H9 (cell line): ENCODE data around the gene RAB22A. TPM values are rescaled to one million over a fixed set of nuclear protein-coding genes. Genes with fewer than 3 reads are reported as not detected.

Experiments
- DNase-seq: peaks from one replicate; pipeline ENCODE4 v3.0.0-alpha.2; 2017
- H2AFZ ChIP-seq: one replicate; pipeline ENCODE4 v1.6.1; 2013; ENCODE audit warnings: mild to moderate bottlenecking, low read length, control low read depth, moderate library complexity
- H2AK5ac ChIP-seq: 2 replicates; pipeline ENCODE4 v1.6.1; 2013; ENCODE audit warnings: low read length, control low read depth, mixed read lengths; ENCODE audit not compliant: insufficient read length
- H2BK120ac ChIP-seq: one replicate; pipeline ENCODE4 v1.6.1; 2013; ENCODE audit warnings: low read depth, mild to moderate bottlenecking, low read length, control low read depth, inconsistent platforms; ENCODE audit not compliant: poor library complexity, severe bottlenecking
- H2BK12ac ChIP-seq: 2 replicates; pipeline ENCODE4 v1.6.1; 2013; ENCODE audit warnings: low read length, control low read depth, mixed read lengths, low read depth; ENCODE audit not compliant: insufficient read length
- H2BK15ac ChIP-seq: 2 replicates; pipeline ENCODE4 v1.6.1; 2013; ENCODE audit warnings: low read depth, low read length, control low read depth
- H2BK20ac ChIP-seq: one replicate; pipeline ENCODE4 v1.6.1; 2013; ENCODE audit warnings: low read depth, mild to moderate bottlenecking, low read length, control low read depth, inconsistent platforms; ENCODE audit not compliant: poor library complexity, severe bottlenecking
- H2BK5ac ChIP-seq: 2 replicates; pipeline ENCODE4 v1.6.1; 2013; ENCODE audit warnings: low read length, control low read depth, mixed read lengths; ENCODE audit not compliant: insufficient read length
- H3K14ac ChIP-seq: 2 replicates; pipeline ENCODE4 v1.6.1; 2013; ENCODE audit warnings: low read length, control low read depth; ENCODE audit not compliant: insufficient read depth
- H3K18ac ChIP-seq: 2 replicates; pipeline ENCODE4 v1.6.1; 2013; ENCODE audit warnings: low read depth, mild to moderate bottlenecking, mixed read lengths, low read length, control low read depth; ENCODE audit not compliant: insufficient read length
- H3K23ac ChIP-seq: 2 replicates; pipeline ENCODE4 v1.6.1; 2013; ENCODE audit warnings: low read length, control low read depth, mixed read lengths, low read depth; ENCODE audit not compliant: insufficient read length
- H3K23me2 ChIP-seq: 2 replicates; pipeline ENCODE4 v1.6.1; 2013; ENCODE audit warnings: low read depth, mild to moderate bottlenecking, mixed read lengths, low read length, control low read depth; ENCODE audit not compliant: insufficient read length, poor library complexity, severe bottlenecking
- H3K27ac ChIP-seq: 2 replicates; pipeline ENCODE4 v1.5.1; 2013; ENCODE audit warnings: low read length, control low read depth, mixed read lengths, low read depth; ENCODE audit not compliant: insufficient read length
- H3K27me3 ChIP-seq: 2 replicates; pipeline ENCODE4 v1.6.1; 2013; ENCODE audit warnings: low read length, control low read depth, inconsistent platforms; ENCODE audit not compliant: insufficient read depth
- H3K4ac ChIP-seq: 2 replicates; pipeline ENCODE4 v1.6.1; 2013; ENCODE audit warnings: low read depth, mild to moderate bottlenecking, control low read depth, inconsistent platforms, low read length, moderate library complexity
- H3K4me1 ChIP-seq: 2 replicates; pipeline ENCODE4 v1.6.1; 2013; ENCODE audit warnings: low read length, control low read depth, inconsistent platforms; ENCODE audit not compliant: insufficient read depth
- H3K4me2 ChIP-seq: 2 replicates; pipeline ENCODE4 v1.6.1; 2013; ENCODE audit warnings: low read length, control low read depth, mixed read lengths; ENCODE audit not compliant: insufficient read length, insufficient read depth
- H3K56ac ChIP-seq: 2 replicates; pipeline ENCODE4 v1.6.1; 2013; ENCODE audit warnings: low read depth, mild to moderate bottlenecking, mixed read lengths, low read length, control low read depth; ENCODE audit not compliant: insufficient read length
- H3K79me1 ChIP-seq: 2 replicates; pipeline ENCODE4 v1.6.1; 2013; ENCODE audit warnings: low read depth, mild to moderate bottlenecking, moderate library complexity, low read length, control low read depth, inconsistent platforms; ENCODE audit not compliant: insufficient read depth, poor library complexity, severe bottlenecking
- H3K79me2 ChIP-seq: 2 replicates; pipeline ENCODE4 v1.6.1; 2013; ENCODE audit warnings: low read length, control low read depth, inconsistent platforms; ENCODE audit not compliant: insufficient read depth
- H3K9ac ChIP-seq: 2 replicates; pipeline ENCODE4 v1.6.1; 2013; ENCODE audit warnings: low read length, control low read depth, mixed read lengths; ENCODE audit not compliant: insufficient read length; ENCODE audit errors: extremely low read depth
- H3K9me3 ChIP-seq: one replicate; pipeline ENCODE4 v1.6.1; 2013; ENCODE audit warnings: low read depth, low read length, inconsistent platforms; ENCODE audit not compliant: control insufficient read depth
- H3T11ph ChIP-seq: one replicate; pipeline ENCODE4 v1.6.1; 2013; ENCODE audit warnings: mild to moderate bottlenecking, low read length, control low read depth, inconsistent platforms
- H4K20me1 ChIP-seq: one replicate; pipeline ENCODE4 v1.6.1; 2013; ENCODE audit not compliant: control insufficient read depth, insufficient read length, insufficient read depth
- H4K5ac ChIP-seq: 2 replicates; pipeline ENCODE4 v1.6.1; 2013; ENCODE audit warnings: low read depth, mild to moderate bottlenecking, mixed read lengths, low read length, control low read depth; ENCODE audit not compliant: insufficient read length
- H4K8ac ChIP-seq: replicated peaks from 2 replicates; pipeline ENCODE4 v1.6.1; 2013; ENCODE audit warnings: low read length, control low read depth, mixed read lengths, low read depth; ENCODE audit not compliant: insufficient read length
- H4K91ac ChIP-seq: 2 replicates; pipeline ENCODE4 v1.6.1; 2013; ENCODE audit warnings: low read depth, mild to moderate bottlenecking, moderate library complexity, mixed read lengths, low read length, control low read depth; ENCODE audit not compliant: insufficient read length
- H3K27ac Mint-ChIP-seq, 3 experiments: 2 replicates in 2 of 3; 3 replicates in 1 of 3; pipeline ENCODE4 v1.8.0; 2020 to 2021; ENCODE audit warnings: mixed read lengths in 3 of 3, mild to moderate bottlenecking in 1 of 3, moderate library complexity in 1 of 3
- H3K27me3 Mint-ChIP-seq: 2 replicates; pipeline ENCODE4 v1.8.0; 2021; ENCODE audit warnings: low read depth, mild to moderate bottlenecking, moderate library complexity, mixed read lengths
- H3K36me3 Mint-ChIP-seq, 3 experiments: 2 replicates in 2 of 3; 3 replicates in 1 of 3; pipeline ENCODE4 v1.8.0; 2020 to 2021; ENCODE audit warnings: low read depth in 3 of 3, mixed read lengths in 3 of 3; ENCODE audit not compliant: insufficient read depth in 1 of 3
- H3K4me1 Mint-ChIP-seq, 2 experiments: 2 replicates each; pipeline ENCODE4 v1.8.0; 2020; ENCODE audit warnings: mixed read lengths in 2 of 2
- H3K4me3 Mint-ChIP-seq, 2 experiments: 2 replicates in 1 of 2; 3 replicates in 1 of 2; pipeline ENCODE4 v1.8.0; 2020 to 2021; ENCODE audit warnings: mild to moderate bottlenecking in 2 of 2, mixed read lengths in 2 of 2, moderate library complexity in 1 of 2
- H3K9me3 Mint-ChIP-seq, 2 experiments: 2 replicates in 1 of 2; 3 replicates in 1 of 2; pipeline ENCODE4 v1.8.0; 2020; ENCODE audit warnings: mild to moderate bottlenecking in 2 of 2, mixed read lengths in 2 of 2, moderate library complexity in 1 of 2
- WGBS: extraction: QIAGEN DNeasy Blood & Tissue Kit; methylation state at CpG from one replicate; pipeline ENCODE4 v1.1.7; 2013; ENCODE audit warnings: missing lambda C conversion rate, low lambda C conversion rate, mixed read lengths; ENCODE audit not compliant: insufficient read length; ENCODE audit errors: extremely low coverage; 5-methylcytosine and 5-hydroxymethylcytosine counted together
- total RNA-seq: library from RNA; stranded (reverse); gene quantifications from 2 replicates; pipeline ENCODE4 v1.2.1, GENCODE V29; 2021
- TF ChIP-seq, protein P1 (sequence below): fragments of 200-600 bp; sonication (generic); conservative IDR thresholded peaks from 3 replicates; pipeline ENCODE4 v1.8.0; 2021; ENCODE audit warnings: antibody characterized with exemption, mild to moderate bottlenecking

Gene RAB22A
- total RNA-seq, 1 experiment from 2014 or later: 6.3 TPM

DNA sequence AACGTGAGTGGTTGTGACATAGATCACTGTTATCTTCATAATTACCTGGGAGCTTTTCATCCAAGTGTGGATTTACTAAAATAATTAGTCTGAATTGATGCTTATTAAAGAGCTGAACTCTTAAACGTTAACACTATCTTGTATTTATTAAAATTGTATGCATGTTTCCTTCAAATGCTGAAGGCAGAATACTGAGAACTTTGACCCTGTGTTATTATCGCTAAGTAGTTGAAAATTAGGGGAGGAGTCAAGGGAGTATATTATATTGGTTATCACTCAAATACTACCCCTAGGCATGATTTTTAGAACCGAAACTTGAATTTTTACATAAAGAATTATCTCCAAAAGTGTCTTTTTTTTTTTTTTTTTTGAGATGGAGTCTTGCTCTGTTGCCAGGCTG is 85.3 kb downstream of the RAB22A start:
- Histone ChIP-seq H2BK5ac (no peak overlapping the region), H2BK15ac (no peak overlapping the region), H3K4me1 (peaks cover 2% of the 10 kb centered on the region; the same call in 1 of the 2 replicates), H2AFZ (no peak overlapping the region), H4K5ac (no peak overlapping the region), H2BK120ac (no peak overlapping the region), H4K8ac (no peak overlapping the region), H3K56ac (no peak overlapping the region), H3K79me1 (peaks cover 4% of the 10 kb centered on the region), H3K14ac (no peak overlapping the region), H3K27ac (no peak overlapping the region), H3K9ac (no peak overlapping the region), H2BK12ac (no peak overlapping the region), H3K23me2 (peaks cover 2% of the 10 kb centered on the region), H2BK20ac (no peak overlapping the region), H3K4me2 (no peak overlapping the region), H3K79me2 (peaks cover 42% of the 10 kb centered on the region; the same call in 1 of the 2 replicates), H3K23ac (no peak overlapping the region), H3K9me3 (no peaks in the 10 kb centered on the region), H3T11ph (no peak overlapping the region), H3K18ac (no peak overlapping the region), H3K4ac (no peak overlapping the region), H2AK5ac (no peak overlapping the region), H4K20me1 (peaks cover under 1% of the 10 kb centered on the region), H3K27me3 (no peaks in the 10 kb centered on the region), H4K91ac (no peak overlapping the region)
- Mint-ChIP-seq H3K36me3 (peaks cover 11 to 30% (median 26%) of the 10 kb centered on the region in 3 experiments), H3K4me3 (no peak overlapping the region), H3K27me3 (no peaks in the 10 kb centered on the region), H3K27ac (no peak overlapping the region), H3K4me1 (peaks cover 52% of the 10 kb centered on the region in 2 experiments), H3K9me3 (no peaks in the 10 kb centered on the region)
- no CpG with 5 or more reads among the region's 4 CpGs for WGBS
- TF ChIP-seq, protein P1, sequence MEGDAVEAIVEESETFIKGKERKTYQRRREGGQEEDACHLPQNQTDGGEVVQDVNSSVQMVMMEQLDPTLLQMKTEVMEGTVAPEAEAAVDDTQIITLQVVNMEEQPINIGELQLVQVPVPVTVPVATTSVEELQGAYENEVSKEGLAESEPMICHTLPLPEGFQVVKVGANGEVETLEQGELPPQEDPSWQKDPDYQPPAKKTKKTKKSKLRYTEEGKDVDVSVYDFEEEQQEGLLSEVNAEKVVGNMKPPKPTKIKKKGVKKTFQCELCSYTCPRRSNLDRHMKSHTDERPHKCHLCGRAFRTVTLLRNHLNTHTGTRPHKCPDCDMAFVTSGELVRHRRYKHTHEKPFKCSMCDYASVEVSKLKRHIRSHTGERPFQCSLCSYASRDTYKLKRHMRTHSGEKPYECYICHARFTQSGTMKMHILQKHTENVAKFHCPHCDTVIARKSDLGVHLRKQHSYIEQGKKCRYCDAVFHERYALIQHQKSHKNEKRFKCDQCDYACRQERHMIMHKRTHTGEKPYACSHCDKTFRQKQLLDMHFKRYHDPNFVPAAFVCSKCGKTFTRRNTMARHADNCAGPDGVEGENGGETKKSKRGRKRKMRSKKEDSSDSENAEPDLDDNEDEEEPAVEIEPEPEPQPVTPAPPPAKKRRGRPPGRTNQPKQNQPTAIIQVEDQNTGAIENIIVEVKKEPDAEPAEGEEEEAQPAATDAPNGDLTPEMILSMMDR: no peak
- no peak for DNase-seq
